Upper lobe of left lung (tissue), 6 donors: ENCODE results near the gene EIF4EBP2. TPM values are rescaled to one million over a fixed set of nuclear protein-coding genes. Genes with fewer than 3 reads are reported as not detected.

ENCODE experiments used
- ATAC-seq, 2 donors: fragments of 200-7000 bp; cut with Tn5 transposase; one replicate each; pipeline ENCODE4 v1.9.1; 2022; ENCODE audit warnings: mild to moderate bottlenecking in 2 of 2, moderate library complexity in 2 of 2; ENCODE audit not compliant: low FRiP score in 2 of 2
- DNase-seq, 2 donors: peaks; one replicate each; pipeline ENCODE4 v3.0.0-alpha.2; 2019 to 2020
- H3K27ac ChIP-seq, 4 donors: fragments of 200-600 bp; sonication (generic); one replicate each; pipeline ENCODE4 v1.5.1; 2016 to 2019
- H3K27me3 ChIP-seq, 4 donors: fragments of 200-600 bp; sonication (generic); one replicate each; pipeline ENCODE4 v1.5.1; 2017 to 2019
- H3K36me3 ChIP-seq, 4 donors: fragments of 200-600 bp; sonication (generic); one replicate each; pipeline ENCODE4 v1.5.1; 2016 to 2019
- H3K4me1 ChIP-seq, 4 donors: fragments of 200-600 bp; sonication (generic); one replicate each; pipeline ENCODE4 v1.5.1; 2018 to 2019
- H3K4me3 ChIP-seq, 4 donors: fragments of 200-600 bp; sonication (generic); one replicate each; pipeline ENCODE4 v1.5.1; 2017 to 2019; ENCODE audit warnings: mild to moderate bottlenecking in 2 of 4, moderate library complexity in 1 of 4
- H3K9me3 ChIP-seq, 4 donors: fragments of 200-600 bp; sonication (generic); one replicate each; pipeline ENCODE4 v1.5.1; 2018 to 2019
- CTCF ChIP-seq, 6 experiments: fragments of 450-650 bp in 4 of 6; fragments of 200-600 bp in 2 of 6; sonication (generic) in 2 of 6; IDR thresholded peaks; one replicate each; pipeline ENCODE4 v1.5.1; 2016 to 2019; ENCODE audit warnings: antibody characterized with exemption in 6 of 6
- EP300 ChIP-seq, 4 donors: sonication (generic); formaldehyde crosslinking; IDR thresholded peaks; one replicate each; pipeline ENCODE4 v1.5.1; 2017; ENCODE audit warnings: antibody characterized with exemption in 4 of 4, control low read depth in 2 of 4
- POLR2A ChIP-seq, 4 donors: fragments of 450-650 bp; IDR thresholded peaks; one replicate each; pipeline ENCODE4 v1.5.1; 2016 to 2017; ENCODE audit warnings: antibody characterized with exemption in 4 of 4, mild to moderate bottlenecking in 2 of 4
- POLR2AphosphoS5 ChIP-seq, 2 donors: sonication (generic); formaldehyde crosslinking; IDR thresholded peaks; one replicate each; pipeline ENCODE4 v1.5.1; 2017; ENCODE audit warnings: antibody characterized with exemption in 2 of 2
- WGBS, 2 donors: methylation state at CpG; one replicate each; pipeline ENCODE4 v1.1.5; 2017 to 2018; 5-methylcytosine and 5-hydroxymethylcytosine counted together
- total RNA-seq, 6 donors: library from RNA; depleted of rRNA in 4 of 6; stranded (reverse); fragments of >200 nt in 4 of 6; gene quantifications; one replicate each; pipeline versions ENCODE4 v1.1.0 to v1.2.1, GENCODE V29; 2016 to 2021
- donor health status: DM: no; HTN: no; CAD: no; lungs with moderate emphysema.
- donor health status: DM: no; HTN: yes; CAD: no; lungs with severe emphysema.

Gene EIF4EBP2
- total RNA-seq, 6 donors from 2014 or later, result 36.3 to 85.1 (median 58.9) TPM

GRCh38 chr10:70376436-70377378, 27.2 kb upstream of the EIF4EBP2 start:
- TF ChIP-seq POLR2AphosphoS5 (IDR thresholded peaks at IDR 0.05) (no peak), EP300 (IDR thresholded peaks at IDR 0.05) (no peak), POLR2A (IDR thresholded peaks at IDR 0.05) (no peak), CTCF (IDR thresholded peaks at IDR 0.05) (no peak)
- no peak for DNase-seq
- H3K27ac ChIP-seq, result no peak overlapping the region
- H3K9me3 ChIP-seq, result peaks cover 0 to 8% (median 2%) of the 10 kb centered on the region in 4 donors
- H3K27me3 ChIP-seq, result no peaks in the 10 kb centered on the region
- H3K36me3 ChIP-seq, result no peaks in the 10 kb centered on the region
- no peak overlapping the region for H3K4me3 ChIP-seq
- 87 to 95% methylated on average over 12 of the region's 14 CpGs for WGBS, 2 donors
- H3K4me1 ChIP-seq, result peaks cover 5 to 7% (median 6%) of the 10 kb centered on the region in 4 donors
- ATAC-seq, result no peak

- peak in 1 of 2 donors; percentile 76 for DNase-seq
- Histone ChIP-seq H3K4me1 (peaks cover 10 to 15% (median 12%) of the 10 kb centered on the region in 4 donors), H3K27ac (peak overlapping the region in 2 of 4 donors; percentile 16 to 21), H3K4me3 (no peak overlapping the region), H3K36me3 (no peaks in the 10 kb centered on the region), H3K9me3 (peaks cover 0 to 8% (median 2%) of the 10 kb centered on the region in 4 donors), H3K27me3 (no peaks in the 10 kb centered on the region)
- 43 to 68% methylated on average over 6 of the region's 6 CpGs for WGBS, 2 donors
- TF ChIP-seq CTCF (IDR thresholded peaks at IDR 0.05) (no peak), EP300 (IDR thresholded peaks at IDR 0.05) (peak in 1 of 4 donors; percentile 72), POLR2A (IDR thresholded peaks at IDR 0.05) (no peak)
- ATAC-seq, result no peak
Measured at GRCh38 chr10:70378122-70378521, 25.8 kb upstream of the EIF4EBP2 start.

GRCh38 chr10:70379581-70380176, 24.3 kb upstream of the EIF4EBP2 start:
- ATAC-seq, result no peak
- no peaks in the 10 kb centered on the region for H3K27me3 ChIP-seq
- H3K4me1 ChIP-seq, result peaks cover 10 to 16% (median 13%) of the 10 kb centered on the region in 4 donors
- no peak overlapping the region for H3K27ac ChIP-seq
- DNase-seq, result no peak
- H3K4me3 ChIP-seq, result no peak overlapping the region
- TF ChIP-seq POLR2A (IDR thresholded peaks at IDR 0.05) (no peak), EP300 (IDR thresholded peaks at IDR 0.05) (no peak), POLR2AphosphoS5 (IDR thresholded peaks at IDR 0.05) (no peak), CTCF (IDR thresholded peaks at IDR 0.05) (peak in 5 of 6 experiments; percentile 22 to 41 (median 30))
- 93% methylated on average over 9 to 14 of the region's 14 CpGs for WGBS, 2 donors
- H3K9me3 ChIP-seq, result peaks cover 0 to 8% (median 2%) of the 10 kb centered on the region in 4 donors
- no peaks in the 10 kb centered on the region for H3K36me3 ChIP-seq

GRCh38 chr10:70380350-70381135, 23.4 kb upstream of the EIF4EBP2 start:
- TF ChIP-seq CTCF (IDR thresholded peaks at IDR 0.05) (no peak), EP300 (IDR thresholded peaks at IDR 0.05) (no peak), POLR2A (IDR thresholded peaks at IDR 0.05) (no peak), POLR2AphosphoS5 (IDR thresholded peaks at IDR 0.05) (no peak)
- no peak for ATAC-seq
- Histone ChIP-seq H3K4me1 (peaks cover 10 to 16% (median 13%) of the 10 kb centered on the region in 4 donors), H3K27me3 (no peaks in the 10 kb centered on the region), H3K4me3 (no peak overlapping the region), H3K27ac (no peak overlapping the region), H3K9me3 (peaks cover 0 to 8% (median 2%) of the 10 kb centered on the region in 4 donors), H3K36me3 (no peaks in the 10 kb centered on the region)
- no peak for DNase-seq
- 86 to 95% methylated on average over 5 to 7 of the region's 7 CpGs for WGBS, 2 donors
